GM18517 (cell line): ENCODE measurements around the gene CUTA.
"Not testable (repeated sequence)": the region's sequence is repeated elsewhere in the genome, so short reads cannot be mapped to it uniquely, and the experiment has no call there.

Experiments used
- ATAC-seq: cut with Tn5 transposase; IDR thresholded peaks from one replicate; pipeline ENCODE4 v1.9.1; 2021; ENCODE audit warnings: mild to moderate bottlenecking, moderate library complexity; ENCODE audit not compliant: unreplicated experiment

Gene CUTA

DNA sequence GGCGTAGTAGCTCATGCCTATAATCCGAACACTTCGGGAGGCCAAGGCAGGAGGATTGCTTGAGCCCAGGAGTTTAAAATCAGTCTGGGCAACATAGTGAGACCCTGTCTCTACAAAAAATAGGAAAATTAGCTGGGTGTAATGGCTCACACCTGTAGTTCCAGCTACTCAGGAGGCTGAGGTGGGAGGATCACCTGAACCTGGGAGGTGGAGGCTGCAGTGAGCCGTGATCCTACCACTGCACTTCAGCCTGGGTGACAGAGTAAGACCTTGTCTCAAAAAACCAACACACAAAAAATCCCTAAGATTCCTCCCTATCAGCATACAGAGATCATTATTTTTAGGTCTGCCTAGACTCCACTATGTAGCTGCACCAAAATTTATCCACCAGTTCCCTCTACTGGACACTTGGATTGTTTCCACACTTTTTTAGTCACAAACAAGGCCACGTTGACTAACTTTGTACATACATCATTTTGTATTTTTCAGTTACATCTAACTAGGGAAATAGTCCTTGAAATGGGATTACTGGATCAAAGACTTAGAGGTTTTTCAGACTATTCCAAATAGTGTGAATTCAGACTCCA is 10.7 kb downstream of the CUTA start:
- no peak for ATAC-seq

DNA sequence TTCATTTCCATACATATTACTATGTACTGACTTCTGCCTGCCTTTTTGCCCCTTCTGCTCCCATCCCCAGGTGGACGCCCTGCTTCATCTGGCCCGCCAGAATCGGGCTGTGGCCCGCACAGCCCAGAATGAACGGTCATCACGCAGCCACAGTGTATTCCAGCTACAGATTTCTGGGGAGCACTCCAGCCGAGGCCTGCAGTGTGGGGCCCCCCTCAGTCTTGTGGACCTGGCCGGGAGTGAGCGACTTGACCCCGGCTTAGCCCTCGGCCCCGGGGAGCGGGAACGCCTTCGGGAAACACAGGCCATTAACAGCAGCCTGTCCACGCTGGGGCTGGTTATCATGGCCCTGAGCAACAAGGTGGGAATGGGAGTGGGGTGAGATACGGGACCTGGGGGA is 11.8 kb downstream of the CUTA start:
- ATAC-seq, result no peak

DNA sequence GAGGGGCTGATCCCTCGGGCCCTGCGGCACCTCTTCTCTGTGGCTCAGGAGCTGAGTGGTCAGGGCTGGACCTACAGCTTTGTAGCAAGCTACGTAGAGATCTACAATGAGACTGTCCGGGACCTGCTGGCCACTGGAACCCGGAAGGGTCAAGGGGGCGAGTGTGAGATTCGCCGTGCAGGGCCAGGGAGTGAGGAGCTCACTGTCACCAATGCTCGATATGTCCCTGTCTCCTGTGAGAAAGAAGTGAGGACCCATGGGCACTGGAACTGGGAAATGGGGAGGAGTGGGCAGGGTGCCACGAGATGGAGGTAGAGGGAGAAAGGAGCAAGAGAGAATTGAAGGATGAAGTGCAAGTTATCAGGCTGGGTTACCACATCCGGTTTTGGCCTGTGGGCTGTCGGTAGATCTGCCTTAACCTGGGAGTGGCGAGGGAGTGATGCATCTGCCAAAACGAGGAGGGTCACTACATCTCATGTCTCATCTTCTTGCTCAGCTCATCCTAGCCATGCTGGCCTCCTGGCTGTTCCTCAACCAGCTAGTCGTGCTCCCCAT is 12.4 kb downstream of the CUTA start:
- no peak for ATAC-seq

DNA sequence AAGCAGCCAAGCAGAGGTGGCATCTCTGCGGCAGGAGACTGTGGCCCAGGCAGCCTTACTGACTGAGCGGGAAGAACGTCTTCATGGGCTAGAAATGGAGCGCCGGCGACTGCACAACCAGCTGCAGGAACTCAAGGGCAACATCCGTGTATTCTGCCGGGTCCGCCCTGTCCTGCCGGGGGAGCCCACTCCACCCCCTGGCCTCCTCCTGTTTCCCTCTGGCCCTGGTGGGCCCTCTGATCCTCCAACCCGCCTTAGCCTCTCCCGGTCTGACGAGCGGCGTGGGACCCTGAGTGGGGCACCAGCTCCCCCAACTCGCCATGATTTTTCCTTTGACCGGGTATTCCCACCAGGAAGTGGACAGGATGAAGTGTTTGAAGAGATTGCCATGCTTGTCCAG is 13.0 kb downstream of the CUTA start:
- ATAC-seq, result no peak

DNA sequence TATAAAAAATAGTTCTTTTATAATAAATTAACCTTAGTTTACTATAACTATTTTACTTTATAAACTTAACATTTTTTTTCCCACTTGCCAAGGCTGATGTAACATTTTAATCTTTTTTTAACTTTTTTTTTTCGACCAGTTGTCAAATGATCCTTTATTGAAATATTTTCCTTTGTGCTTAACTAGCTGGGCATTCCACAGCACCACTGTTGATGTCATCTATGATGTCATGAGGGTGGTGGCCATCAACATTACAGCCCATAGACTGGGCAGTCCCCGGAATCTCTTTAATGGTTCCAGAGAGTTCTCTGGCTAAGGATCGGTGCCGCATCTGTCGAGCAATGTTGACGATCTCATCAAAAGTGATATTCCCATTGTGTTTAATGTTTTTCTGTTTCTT is 18.0 kb downstream of the CUTA start:
- ATAC-seq, result not testable (repeated sequence)

DNA sequence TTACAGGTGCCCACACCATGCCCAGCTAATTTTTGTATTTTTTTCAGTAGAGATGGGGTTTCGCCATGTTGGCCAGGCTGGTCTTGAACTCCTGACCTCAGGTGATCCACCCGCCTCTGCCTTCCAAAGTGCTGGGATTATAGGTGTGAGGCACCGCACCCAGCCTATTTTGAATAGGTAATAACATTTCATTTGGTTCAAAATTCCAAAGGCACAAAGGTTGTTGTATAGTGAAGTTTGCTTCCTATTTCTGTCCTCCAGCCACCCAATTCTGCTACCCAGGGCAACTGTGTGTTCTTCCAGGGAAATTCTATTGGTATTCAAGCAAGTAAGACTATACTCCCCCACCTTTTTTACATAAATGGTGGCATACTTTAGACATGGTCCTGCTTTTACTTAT is 19.3 kb downstream of the CUTA start:
- not testable (repeated sequence) for ATAC-seq

DNA sequence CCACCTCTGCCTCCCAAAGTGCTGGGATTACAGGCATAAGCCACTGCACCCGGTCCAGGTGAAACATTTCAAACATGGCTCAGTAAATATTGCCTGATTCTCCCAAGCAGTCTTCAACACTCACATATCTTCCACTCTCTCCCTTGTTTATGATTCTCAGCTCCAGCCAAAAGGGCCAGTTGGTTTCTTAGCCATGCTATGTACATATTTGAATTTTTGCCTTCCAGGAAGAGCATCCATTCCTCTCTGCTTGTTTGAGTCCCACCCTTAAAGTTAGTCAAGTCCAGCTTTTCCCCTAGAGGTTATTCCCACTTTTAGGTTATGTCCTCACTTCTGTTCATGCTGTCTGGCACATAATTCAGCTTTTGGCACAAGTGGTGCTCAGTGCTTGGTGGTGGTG is 20.4 kb downstream of the CUTA start:
- ATAC-seq, result no peak

DNA sequence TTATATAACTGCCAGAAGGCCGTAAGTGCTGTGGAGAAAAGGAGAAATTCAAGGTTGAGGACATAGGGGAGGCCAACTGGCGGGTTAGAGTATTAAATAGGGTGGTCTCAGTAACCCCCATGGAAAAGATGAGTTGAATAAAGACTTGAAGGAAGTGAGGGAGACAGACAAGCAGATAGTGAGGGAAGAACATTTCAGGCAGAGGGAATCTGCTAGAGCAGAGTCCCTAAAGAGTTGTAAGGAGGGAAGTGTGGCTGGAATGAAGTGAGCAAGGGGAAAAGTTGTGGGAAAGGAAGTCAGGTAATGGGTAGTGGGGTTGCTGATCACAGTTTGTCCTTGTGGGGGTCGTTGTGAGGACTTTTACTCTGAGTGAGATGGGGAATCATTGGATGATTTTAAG is 24.9 kb downstream of the CUTA start:
- ATAC-seq, result no peak

DNA sequence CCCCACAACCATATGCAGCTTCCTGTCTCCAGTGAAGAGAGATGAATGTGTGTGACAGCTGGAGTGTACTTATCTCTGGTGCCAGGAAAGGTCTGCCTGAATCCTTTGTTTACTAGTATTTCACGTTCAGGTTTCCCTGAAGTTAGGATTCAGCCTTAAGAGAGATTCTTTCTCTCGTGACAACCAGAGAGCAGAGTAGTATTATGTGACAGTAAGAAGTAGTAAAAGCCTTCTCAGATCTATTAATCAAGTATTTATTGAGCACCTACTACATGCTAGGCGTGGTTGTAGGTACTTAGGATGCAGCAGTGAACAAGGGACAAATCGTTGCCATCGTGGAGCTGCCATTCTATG is 25.3 kb downstream of the CUTA start:
- ATAC-seq, result no peak

DNA sequence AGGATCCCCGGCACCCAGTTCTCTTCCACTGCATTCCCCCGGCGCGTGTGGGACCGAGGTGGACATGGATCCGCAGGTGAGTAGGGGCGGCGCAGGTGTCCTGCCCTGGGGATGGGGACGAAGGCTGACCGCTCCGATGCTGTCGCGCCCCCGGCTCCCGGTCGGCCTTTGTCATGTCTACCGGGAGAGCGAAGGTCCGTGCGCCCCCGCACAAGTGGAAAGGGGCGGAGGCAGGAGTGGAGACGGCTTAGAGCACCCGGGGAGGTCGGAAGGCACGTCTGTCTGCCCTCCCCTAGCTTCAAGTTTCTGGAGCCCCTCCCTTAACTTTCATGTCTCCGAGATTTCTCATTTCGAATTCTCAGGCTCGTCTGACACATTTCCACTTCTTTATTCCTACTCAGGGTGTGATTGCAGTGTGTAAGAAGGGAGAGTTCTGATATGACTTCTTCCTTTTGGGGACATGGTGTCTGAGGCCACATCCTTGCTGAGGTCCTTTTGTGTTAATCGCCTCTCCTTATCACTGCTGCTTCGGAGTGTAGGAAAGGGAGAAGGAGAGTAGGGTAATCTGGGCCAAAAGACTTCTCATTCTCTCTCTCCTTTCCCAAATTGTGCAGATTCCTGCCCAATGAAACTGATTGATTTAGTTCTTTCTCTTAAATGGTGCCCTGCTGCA is 25.8 kb downstream of the CUTA start:
- peak; percentile 11 for ATAC-seq

DNA sequence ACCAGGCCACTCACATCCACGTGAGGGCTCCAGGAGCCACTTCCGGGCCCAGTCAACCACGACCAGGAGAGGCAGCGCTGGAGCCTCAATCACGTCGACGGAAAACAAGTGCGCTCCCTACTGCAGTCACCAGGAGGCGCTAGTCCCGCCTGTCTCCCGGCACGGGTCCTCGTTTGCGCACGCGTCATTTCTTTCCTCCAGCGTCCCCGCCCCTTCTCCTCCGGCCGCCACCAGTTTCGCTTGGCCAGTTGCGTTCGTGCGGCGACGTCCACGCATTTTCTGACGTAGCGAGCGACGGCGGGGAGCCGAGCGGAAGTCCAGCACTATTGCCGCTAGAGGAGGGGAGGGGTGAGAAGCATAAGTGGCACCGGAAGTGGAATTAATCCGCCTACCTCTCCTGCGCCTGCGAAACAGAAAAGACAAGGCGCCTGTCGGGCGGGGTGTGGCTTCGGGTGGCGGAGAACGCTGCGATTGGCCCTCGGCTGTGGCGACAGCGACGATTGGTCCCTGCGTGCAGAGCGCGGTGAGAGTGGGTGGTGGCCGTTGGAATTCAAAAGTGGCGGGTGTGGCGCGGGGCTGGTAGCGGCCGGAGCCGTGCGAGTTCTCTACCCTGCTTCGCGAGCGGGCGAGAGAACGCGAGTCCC is 26.5 kb downstream of the CUTA start, which contains the start of gene KIFC1:
TSS of gene KIFC1 (plus strand) at position 546 of the 644 bp plus-strand sequence. CDS start 163 bp downstream, outside the sequence.
- ATAC-seq, result peak; percentile 81

DNA sequence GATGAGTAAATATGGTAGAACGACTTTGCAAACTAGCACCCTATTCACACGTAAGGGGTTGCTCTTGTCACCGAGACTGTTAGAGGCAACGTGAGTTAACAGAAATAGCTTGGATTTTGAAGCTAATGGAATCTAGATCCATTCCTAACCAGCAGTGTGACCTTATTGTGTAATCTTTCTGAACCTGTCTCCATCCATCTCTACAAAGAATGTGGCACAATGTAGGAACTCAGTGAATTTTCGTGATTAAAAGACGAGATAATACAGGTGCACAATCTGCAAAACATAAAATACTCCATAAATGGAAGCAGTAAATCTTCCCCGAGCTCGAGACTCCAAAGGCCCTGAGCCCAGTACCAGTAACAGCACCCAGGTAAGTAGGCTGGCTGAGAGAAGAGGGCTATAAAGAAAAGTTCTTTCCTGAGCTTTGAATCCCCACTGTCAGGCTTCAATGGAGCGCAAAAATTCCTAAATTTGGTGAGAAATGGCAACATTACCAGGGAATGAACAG is 27.1 kb downstream of the CUTA start:
- ATAC-seq, result peak; percentile 1

DNA sequence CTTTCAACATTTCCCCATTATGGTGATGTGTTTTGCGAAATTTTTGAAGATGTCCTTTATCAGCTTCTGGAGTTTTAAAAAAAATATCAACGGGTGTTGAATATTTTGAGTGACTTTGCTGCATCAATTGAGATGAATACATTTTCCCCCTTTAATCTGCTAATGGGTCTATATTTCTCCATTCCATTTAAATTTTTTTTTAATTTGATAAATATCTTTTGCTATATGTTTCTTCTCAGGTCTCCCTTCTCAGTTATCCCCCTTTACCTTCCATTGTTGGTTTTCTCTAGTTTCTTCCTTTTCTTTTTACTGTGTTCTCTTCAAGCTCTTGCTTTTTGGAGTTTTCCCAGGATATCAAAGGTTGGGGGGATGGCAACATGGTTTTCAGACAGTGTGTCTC is 27.7 kb downstream of the CUTA start:
- no peak for ATAC-seq

DNA sequence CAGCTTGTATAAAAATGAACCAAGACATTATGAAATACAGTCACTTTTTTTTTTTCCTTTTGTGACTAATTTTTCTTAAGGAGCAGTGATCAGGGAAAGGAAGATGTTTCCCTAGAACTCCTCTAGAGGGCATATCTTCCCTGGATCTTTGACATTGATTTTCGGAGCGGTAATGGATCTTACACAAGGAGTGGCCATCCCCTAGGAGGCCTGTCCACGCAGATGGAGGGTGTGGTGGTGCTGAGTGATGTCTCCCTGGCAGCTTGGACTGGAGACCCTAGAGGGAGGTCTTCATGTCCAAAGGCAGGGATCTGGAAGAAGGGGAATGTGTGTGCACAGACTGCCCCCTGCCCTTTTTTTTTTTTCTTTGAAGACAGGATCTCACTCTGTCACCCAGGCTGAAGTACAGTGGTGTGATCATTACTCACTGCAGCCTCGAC is 33.3 kb downstream of the CUTA start:
- no peak for ATAC-seq

DNA sequence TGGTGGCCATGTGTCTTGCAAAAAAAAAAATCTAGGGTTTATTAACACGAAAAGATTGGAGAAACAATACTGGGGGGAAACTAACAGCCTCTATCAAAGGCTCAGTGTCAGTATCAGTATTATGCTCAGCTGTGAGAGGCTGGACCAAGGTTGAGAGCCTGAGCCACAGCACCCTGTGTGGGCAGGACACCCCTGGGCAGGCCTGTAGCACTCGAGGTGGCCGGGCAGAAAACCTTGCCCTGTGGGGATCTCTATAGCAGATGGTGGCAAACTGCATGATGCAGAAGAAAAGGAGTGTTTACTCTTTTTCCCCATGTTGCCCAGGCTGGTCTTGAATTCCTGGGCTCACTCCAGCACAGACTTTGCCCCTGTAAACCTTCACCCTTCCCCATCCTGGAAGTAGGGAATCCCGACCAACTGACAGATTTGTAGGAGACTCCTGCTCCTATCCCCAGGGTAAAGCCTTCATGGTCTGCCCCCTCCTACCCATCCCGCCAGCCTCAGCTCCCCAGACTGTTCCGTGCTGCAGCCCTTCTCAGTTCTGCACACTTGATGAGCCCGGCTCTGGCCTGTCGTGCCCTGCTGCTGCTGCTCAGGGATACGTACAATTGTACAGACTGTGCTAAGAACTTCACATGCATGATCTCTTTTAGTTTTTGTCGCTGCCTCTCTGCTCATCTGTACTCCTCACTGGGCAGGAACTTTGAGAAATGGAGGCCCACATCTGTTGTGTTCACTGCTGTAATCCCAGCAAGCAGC is 34.3 kb downstream of the CUTA start:
- no peak for ATAC-seq

DNA sequence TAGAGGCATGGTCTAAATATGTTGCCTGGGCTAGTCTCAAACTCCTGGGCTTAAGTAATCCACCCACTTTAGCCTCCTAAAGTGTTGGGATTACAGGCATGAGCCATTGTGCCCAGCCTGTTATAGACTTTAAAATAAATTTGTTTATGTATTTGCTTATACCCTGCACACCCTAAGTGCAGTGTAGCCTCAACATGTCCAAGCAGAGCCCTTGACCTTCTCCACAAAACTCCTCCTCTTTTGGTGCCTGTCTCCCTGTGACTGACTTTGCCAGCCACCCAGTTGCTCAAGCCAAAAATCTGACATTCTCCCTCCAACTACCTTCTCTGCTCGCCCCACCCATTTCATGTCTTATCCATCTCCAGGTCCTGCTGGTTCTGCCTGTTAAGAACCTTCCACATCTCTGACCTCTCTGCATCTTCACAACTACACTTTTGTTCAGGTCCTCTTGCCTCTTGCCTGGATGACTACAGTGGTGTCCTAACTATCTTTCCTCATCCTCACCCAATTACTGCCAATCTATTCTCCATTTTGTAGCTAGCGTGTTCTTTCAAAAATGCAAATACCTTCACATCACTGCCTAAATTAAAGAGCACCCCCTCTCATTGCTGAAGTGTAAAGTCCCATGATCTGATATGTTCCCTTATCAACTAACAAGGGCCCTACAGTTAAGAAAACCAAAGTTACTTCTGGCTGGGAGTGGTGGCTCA is 37.5 kb downstream of the CUTA start:
- ATAC-seq, result no peak

DNA sequence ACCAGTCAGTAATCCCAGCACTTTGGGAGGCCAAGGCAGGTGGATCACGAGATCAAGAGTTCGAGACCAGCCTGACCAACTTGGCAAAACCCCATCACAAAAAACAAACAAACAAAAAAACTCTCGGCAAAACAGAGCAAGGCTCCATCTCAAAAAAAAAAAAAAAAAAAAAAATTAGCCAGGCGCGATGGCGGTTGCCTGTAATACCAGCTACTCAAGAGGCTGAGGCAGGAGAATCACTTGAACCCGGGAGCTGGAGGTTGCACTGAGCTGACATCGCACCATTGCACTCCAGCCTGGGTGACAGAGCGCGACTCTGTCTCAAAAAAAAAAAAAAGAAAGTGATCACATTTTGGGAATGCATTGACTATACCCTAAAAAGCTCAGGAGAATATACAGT is 38.7 kb downstream of the CUTA start:
- ATAC-seq, result not testable (repeated sequence)

DNA sequence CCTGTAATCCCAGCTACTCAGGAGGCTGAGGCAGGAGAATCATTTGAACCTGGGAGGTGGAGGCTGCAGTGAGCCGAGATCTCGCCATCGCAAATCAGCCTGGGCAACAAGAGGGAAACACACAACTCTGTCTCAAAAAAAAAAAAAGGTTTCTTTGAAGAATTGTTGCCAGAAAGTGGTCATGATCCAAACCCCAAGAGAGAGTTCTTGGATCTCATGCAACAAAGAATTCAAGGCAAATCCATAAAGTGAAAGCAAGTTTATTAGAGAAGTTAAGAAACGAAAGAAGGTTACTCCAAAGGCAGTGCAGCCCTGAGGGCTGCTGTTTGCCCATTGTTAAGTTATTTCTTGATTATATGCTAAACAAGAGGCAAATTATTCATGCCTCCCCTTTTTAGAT is 40.7 kb downstream of the CUTA start:
- ATAC-seq, result no peak

DNA sequence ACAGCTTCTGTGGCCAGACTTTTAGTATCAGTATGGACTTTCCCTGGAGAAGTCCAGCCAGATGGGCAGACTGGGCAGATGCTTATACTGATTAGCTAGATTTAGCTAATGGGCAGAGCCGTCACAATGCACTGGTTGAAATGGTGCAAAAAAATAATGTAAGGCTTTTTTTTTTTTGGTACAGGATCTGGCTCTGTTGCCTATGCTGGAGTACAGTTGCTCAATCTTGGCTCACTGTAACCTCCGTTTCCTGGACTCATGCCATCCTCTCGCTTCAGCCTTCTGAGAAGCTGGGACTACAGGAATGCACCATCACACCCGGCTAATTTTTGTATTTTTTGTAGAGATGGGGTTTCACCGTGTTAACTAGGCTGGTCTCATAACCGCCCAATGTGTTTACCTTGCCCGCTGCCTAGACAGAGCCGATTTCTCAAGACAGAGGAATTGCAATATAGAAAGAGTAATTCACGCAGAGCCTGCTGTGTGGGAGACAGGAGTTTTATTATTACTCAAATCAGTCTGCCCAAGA is 42.7 kb downstream of the CUTA start:
- no peak for ATAC-seq
